ENCODE measurements around the gene LY9. TPM values are rescaled to one million over a fixed set of nuclear protein-coding genes. Genes with fewer than 3 reads are reported as not detected.

Gene LY9
- total and polyA plus RNA-seq, 8 donors: 0.29 to 2.5 (median 0.50) TPM

DNA sequence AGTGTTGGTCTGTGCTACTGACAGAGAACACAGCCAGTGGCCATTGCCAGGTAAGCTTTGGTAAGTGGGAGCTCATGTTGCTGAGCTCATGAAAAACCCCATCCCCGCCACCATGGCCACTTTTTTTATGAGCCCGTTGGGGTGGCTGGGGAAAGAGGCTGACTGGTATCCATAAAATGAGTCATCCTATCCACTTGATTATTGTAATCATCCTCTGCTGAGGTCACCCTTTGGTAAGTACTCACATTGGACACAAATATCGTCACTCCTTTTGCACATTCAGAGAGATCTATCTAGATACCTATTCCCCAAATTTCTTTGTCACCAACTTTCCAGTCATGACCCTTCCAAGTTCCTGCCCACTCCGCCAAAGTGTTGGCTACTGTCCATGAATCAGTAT is 34.9 kb upstream of the LY9 start:
- TF ChIP-seq, protein P1, sequence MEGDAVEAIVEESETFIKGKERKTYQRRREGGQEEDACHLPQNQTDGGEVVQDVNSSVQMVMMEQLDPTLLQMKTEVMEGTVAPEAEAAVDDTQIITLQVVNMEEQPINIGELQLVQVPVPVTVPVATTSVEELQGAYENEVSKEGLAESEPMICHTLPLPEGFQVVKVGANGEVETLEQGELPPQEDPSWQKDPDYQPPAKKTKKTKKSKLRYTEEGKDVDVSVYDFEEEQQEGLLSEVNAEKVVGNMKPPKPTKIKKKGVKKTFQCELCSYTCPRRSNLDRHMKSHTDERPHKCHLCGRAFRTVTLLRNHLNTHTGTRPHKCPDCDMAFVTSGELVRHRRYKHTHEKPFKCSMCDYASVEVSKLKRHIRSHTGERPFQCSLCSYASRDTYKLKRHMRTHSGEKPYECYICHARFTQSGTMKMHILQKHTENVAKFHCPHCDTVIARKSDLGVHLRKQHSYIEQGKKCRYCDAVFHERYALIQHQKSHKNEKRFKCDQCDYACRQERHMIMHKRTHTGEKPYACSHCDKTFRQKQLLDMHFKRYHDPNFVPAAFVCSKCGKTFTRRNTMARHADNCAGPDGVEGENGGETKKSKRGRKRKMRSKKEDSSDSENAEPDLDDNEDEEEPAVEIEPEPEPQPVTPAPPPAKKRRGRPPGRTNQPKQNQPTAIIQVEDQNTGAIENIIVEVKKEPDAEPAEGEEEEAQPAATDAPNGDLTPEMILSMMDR (IDR thresholded peaks at IDR 0.05): no peak
- H3K9me3 ChIP-seq: no peaks in the 10 kb centered on the region
- intact Hi-C loops (cut with DNase I): no loop called here
- no peaks in the 10 kb centered on the region for H3K4me1 ChIP-seq
- no peaks in the 10 kb centered on the region for H3K36me3 ChIP-seq
- DNase-seq (no peak), ATAC-seq (no peak)
- H3K27me3 ChIP-seq: no peaks in the 10 kb centered on the region
- H3K4me3 ChIP-seq: no peak overlapping the region
- H3K27ac ChIP-seq: no peak overlapping the region

DNA sequence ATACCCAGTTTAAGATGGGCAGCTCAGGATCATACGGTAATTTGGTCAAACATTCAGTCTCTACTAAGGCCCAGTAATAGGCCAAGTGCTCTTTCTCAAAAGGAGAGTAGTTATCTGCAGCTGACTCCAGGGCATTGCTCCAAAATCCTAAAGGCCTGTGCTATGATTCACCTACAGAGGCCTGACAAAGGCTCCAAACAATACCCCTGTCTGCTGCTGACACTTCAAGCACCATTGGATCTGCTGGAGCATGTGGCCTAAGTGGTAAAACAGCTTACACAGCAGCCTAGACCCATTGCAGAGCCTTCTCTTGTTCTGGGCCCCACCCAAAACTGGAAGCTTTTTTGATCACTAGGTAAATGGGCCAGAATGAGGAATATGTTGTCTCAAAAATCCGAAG is 34.1 kb upstream of the LY9 start:
- H3K27ac ChIP-seq: no peak overlapping the region
- no peak overlapping the region for H3K4me3 ChIP-seq
- H3K9me3 ChIP-seq: no peaks in the 10 kb centered on the region
- no peak for ATAC-seq
- H3K27me3 ChIP-seq: no peaks in the 10 kb centered on the region
- TF ChIP-seq, protein P1 (IDR thresholded peaks at IDR 0.05): no peak
- intact Hi-C loops (cut with DNase I): no loop called here
- DNase-seq: no peak
- no peaks in the 10 kb centered on the region for H3K36me3 ChIP-seq
- no peaks in the 10 kb centered on the region for H3K4me1 ChIP-seq

DNA sequence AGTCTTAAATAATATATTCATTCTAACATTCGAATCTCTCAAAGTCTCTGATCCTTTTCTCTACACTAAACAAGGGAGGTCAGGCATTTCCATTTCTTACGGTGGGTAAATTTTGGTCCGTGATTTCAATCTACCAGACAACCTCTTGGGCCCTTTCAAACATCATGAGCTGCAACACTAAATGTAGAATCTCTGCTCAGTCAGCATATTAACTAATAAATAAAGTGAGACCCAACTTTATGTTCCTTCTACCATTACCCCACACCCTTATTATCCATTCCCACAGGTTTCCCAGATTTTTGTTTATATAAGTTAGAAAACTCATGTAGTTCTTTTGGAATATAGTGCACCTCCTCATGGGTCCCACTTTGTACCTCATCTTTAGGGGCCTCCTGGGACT is 32.0 kb upstream of the LY9 start:
- DNase-seq (no peak), ATAC-seq (no peak)
- intact Hi-C loops (cut with DNase I): no loop called here
- H3K4me1 ChIP-seq: peaks cover 0 to 12% of the 10 kb centered on the region in 2 donors
- no peak overlapping the region for H3K4me3 ChIP-seq
- H3K36me3 ChIP-seq: no peaks in the 10 kb centered on the region
- TF ChIP-seq, protein P1 (IDR thresholded peaks at IDR 0.05): no peak
- H3K9me3 ChIP-seq: no peaks in the 10 kb centered on the region
- no peak overlapping the region for H3K27ac ChIP-seq
- H3K27me3 ChIP-seq: no peaks in the 10 kb centered on the region

DNA sequence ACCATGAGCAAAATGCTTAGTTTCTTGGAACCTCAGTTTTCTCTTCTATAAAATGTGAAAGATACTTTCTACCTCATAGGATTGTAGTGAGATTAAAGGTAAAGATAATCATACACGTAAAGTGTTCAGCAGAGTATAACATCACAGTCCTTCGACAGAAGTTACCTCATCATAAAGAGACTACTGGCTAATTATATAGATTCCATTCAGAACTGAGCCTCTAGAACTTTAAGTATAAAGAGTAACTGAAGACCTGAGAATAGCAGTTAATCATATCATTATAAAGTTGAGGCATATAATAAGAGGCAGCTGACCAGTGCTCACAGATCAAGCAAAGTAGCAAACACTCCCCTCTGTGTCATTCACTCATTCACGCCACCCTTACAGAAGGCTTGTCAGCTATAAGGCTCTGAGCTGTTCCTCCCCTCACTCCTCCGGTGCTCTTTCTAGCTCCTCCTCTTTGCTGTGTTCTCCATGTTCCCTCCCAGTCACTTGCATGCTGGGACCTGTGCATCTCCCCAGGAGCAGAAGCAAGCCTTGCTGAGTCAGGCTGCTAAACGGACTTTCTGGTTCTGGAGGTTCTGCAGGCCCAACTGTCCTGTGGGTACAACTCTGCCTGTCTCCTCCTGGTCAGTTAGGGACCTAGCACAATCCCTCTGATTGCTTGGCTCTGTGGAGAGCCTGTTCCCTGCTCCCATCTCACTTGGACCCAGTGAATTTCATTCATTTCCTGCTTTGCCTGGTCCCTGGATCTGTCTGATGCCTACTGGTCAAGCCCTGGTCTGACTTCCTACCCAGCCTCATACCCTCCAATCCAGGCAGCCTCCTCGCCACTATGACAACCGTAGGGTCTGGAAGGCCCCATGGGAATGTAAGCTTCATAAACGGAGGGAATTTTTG is 28.3 kb upstream of the LY9 start:
- Histone ChIP-seq H3K4me3 (no peak overlapping the region), H3K27me3 (no peaks in the 10 kb centered on the region), H3K36me3 (no peaks in the 10 kb centered on the region), H3K27ac (peak overlapping the region in 1 of 2 donors; percentile 15), H3K4me1 (peaks cover 0 to 12% of the 10 kb centered on the region in 2 donors), H3K9me3 (no peaks in the 10 kb centered on the region)
- TF ChIP-seq, protein P1 (IDR thresholded peaks at IDR 0.05): no peak
- DNase-seq (no peak), ATAC-seq (peak; percentile 31)
- intact Hi-C loops (cut with DNase I): no loop called here

DNA sequence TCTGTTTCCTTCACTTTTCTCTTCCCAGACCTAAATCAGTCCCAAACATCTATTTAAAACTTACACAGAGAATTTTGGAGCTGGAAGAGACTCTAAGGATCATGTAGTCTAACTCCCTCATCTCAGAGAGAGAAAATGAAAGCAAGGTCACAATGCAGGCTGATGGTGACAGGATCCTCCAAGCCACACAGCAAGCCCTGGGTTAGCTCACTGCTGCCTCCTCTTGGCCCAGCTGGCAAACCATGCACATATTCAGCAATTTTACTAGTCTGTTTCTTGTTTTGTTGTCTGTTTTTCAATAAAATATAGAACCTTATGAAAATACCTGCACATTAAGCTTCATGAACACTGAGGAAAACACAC is 27.7 kb upstream of the LY9 start:
- peak in 2 of 4 donors; percentile 67 to 76 for DNase-seq

More for the DNA sequence above, 27.7 kb upstream of the LY9 start:
- H3K4me3 ChIP-seq: no peak overlapping the region
- no peaks in the 10 kb centered on the region for H3K36me3 ChIP-seq
- intact Hi-C loops (cut with DNase I): no loop called here
- TF ChIP-seq, protein P1 (IDR thresholded peaks at IDR 0.05): peak; percentile 29 to 51
- peak overlapping the region in 1 of 2 donors; percentile 15 for H3K27ac ChIP-seq
- peak; percentile 94 for ATAC-seq
- no peaks in the 10 kb centered on the region for H3K9me3 ChIP-seq
- H3K4me1 ChIP-seq: peaks cover 0 to 12% of the 10 kb centered on the region in 2 donors
- no peaks in the 10 kb centered on the region for H3K27me3 ChIP-seq

All from left lung (tissue), 10 donors.